Osteoblast (primary cell): ENCODE measurements around the gene SLC1A1. TPM values are rescaled to one million over a fixed set of nuclear protein-coding genes. Genes with fewer than 3 reads are reported as not detected.

Source experiments
- DNase-seq: peaks from one replicate; pipeline ENCODE4 v3.0.0; 2011; ENCODE audit warnings: low spot score, mixed read lengths; ENCODE audit not compliant: insufficient read length; ENCODE audit errors: missing footprints
- H2AFZ ChIP-seq: 2 replicates; pipeline ENCODE4 v1.6.0; 2011; ENCODE audit warnings: mild to moderate bottlenecking, low read length
- H3K27ac ChIP-seq: 2 replicates; pipeline ENCODE4 v1.5.1; 2011; ENCODE audit warnings: mild to moderate bottlenecking, low read depth, low read length, moderate library complexity
- H3K27me3 ChIP-seq: 2 replicates; pipeline ENCODE4 v1.6.0; 2012; ENCODE audit warnings: mild to moderate bottlenecking, control low read depth, inconsistent platforms, low read length, moderate library complexity; ENCODE audit not compliant: insufficient read depth
- H3K36me3 ChIP-seq: 2 replicates; pipeline ENCODE4 v1.5.1; 2011; ENCODE audit warnings: mild to moderate bottlenecking, low read length, control low read depth, moderate library complexity; ENCODE audit not compliant: insufficient read depth
- H3K4me1 ChIP-seq: 2 replicates; pipeline ENCODE4 v1.5.1; 2011; ENCODE audit warnings: mild to moderate bottlenecking, low read length, control low read depth, moderate library complexity; ENCODE audit not compliant: insufficient read depth
- H3K4me2 ChIP-seq: 2 replicates; pipeline ENCODE4 v1.6.0; 2011; ENCODE audit warnings: mild to moderate bottlenecking, low read length; ENCODE audit not compliant: insufficient read depth
- H3K4me3 ChIP-seq: fragments of 200-600 bp; sonication (generic); 3 replicates; pipeline ENCODE4 v1.5.1; 2012; ENCODE audit warnings: mild to moderate bottlenecking, low read length, inconsistent platforms; ENCODE audit not compliant: insufficient read depth
- H3K79me2 ChIP-seq: 2 replicates; pipeline ENCODE4 v1.6.0; 2012; ENCODE audit warnings: mild to moderate bottlenecking, low read length, control low read depth, inconsistent platforms; ENCODE audit not compliant: insufficient read depth
- H3K9me3 ChIP-seq: 2 replicates; pipeline ENCODE4 v1.5.1; 2011; ENCODE audit warnings: low read depth, low read length, control low read depth
- H4K20me1 ChIP-seq: 2 replicates; pipeline ENCODE4 v1.6.0; 2012; ENCODE audit warnings: mild to moderate bottlenecking, low read length, control low read depth; ENCODE audit not compliant: insufficient read depth
- CTCF ChIP-seq: IDR thresholded peaks from 2 replicates; pipeline ENCODE4 v1.5.1; 2011; ENCODE audit warnings: mild to moderate bottlenecking, low read depth, low read length, moderate library complexity; ENCODE audit errors: extremely low read depth
- total RNA-seq: library from RNA; depleted of rRNA; stranded (reverse); fragments of >200 nt; gene quantifications from 2 replicates; pipeline ENCODE4 v1.2.3, GENCODE V29; 2012

The SLC1A1 gene
- total RNA-seq, 1 donor: 25.7 TPM

- Histone ChIP-seq H3K4me2 (peak overlapping the region; percentile 52), H2AFZ (peak overlapping the region; percentile 10), H3K27me3 (no peaks in the 10 kb centered on the region), H3K4me1 (peaks cover 41% of the 10 kb centered on the region), H3K4me3 (no peak overlapping the region), H3K36me3 (no peaks in the 10 kb centered on the region), H3K27ac (peak overlapping the region; percentile 92), H3K79me2 (peaks cover 2% of the 10 kb centered on the region), H3K9me3 (no peaks in the 10 kb centered on the region), H4K20me1 (peaks cover 5% of the 10 kb centered on the region)
- no peak for TF ChIP-seq CTCF
- DNase-seq: no peak
Observed at GRCh38 chr9:4507306-4508130, 17.2 kb downstream of the SLC1A1 start.

GRCh38 chr9:4508246-4508906, 18.1 kb downstream of the SLC1A1 start:
- Histone ChIP-seq H4K20me1 (peaks cover 5% of the 10 kb centered on the region), H2AFZ (no peak overlapping the region), H3K27ac (peak overlapping the region; percentile 92), H3K4me3 (peak overlapping the region; percentile 28), H3K4me1 (peaks cover 41% of the 10 kb centered on the region), H3K27me3 (no peaks in the 10 kb centered on the region), H3K9me3 (no peaks in the 10 kb centered on the region), H3K79me2 (no peaks in the 10 kb centered on the region), H3K36me3 (no peaks in the 10 kb centered on the region), H3K4me2 (peak overlapping the region; percentile 52)
- TF ChIP-seq CTCF: no peak
- no peak for DNase-seq

GRCh38 chr9:4508907-4509589, 18.8 kb downstream of the SLC1A1 start:
- Histone ChIP-seq H3K4me3 (peak overlapping the region; percentile 28), H3K36me3 (no peaks in the 10 kb centered on the region), H3K4me1 (peaks cover 41% of the 10 kb centered on the region), H3K4me2 (peak overlapping the region; percentile 52), H2AFZ (peak overlapping the region; percentile 55), H4K20me1 (peaks cover 5% of the 10 kb centered on the region), H3K9me3 (no peaks in the 10 kb centered on the region), H3K79me2 (no peaks in the 10 kb centered on the region), H3K27ac (peak overlapping the region; percentile 92), H3K27me3 (no peaks in the 10 kb centered on the region)
- DNase-seq: peak; percentile 87
- no peak for TF ChIP-seq CTCF
